SK-N-MC (cell line): ENCODE measurements around the gene RBM6.

Experiments used
- EZH2 ChIP-seq: fragments of 200-600 bp; sonication (generic); IDR thresholded peaks from one replicate; pipeline ENCODE4 v1.6.1; 2017; ENCODE audit warnings: antibody characterized with exemption
- FOXP2 ChIP-seq: optimal IDR thresholded peaks from 2 replicates; pipeline ENCODE3; 2011; ENCODE audit warnings: mild to moderate bottlenecking, moderate library complexity; ENCODE audit not compliant: insufficient read depth; ENCODE audit errors: extremely low read length, control extremely low read depth
- POLR2AphosphoS5 ChIP-seq: IDR thresholded peaks from 2 replicates; pipeline ENCODE4 v1.6.1; 2012; ENCODE audit warnings: mild to moderate bottlenecking, low read depth, low read length, borderline replicate concordance

GRCh38 chr3:50078091-50078490 lies 138.1 kb downstream of the RBM6 start:
- no peak for TF ChIP-seq EZH2
- TF ChIP-seq POLR2AphosphoS5, result no peak
- no peak for TF ChIP-seq FOXP2
